Uterus (tissue), 4 donors: ENCODE results near the gene TPO. TPM values are rescaled to one million over a fixed set of nuclear protein-coding genes. Genes with fewer than 3 reads are reported as not detected.

Experiments used
- DNase-seq, 2 donors: peaks; one replicate each; pipeline ENCODE4 v3.0.0-alpha.2; 2019 to 2020
- H3K27ac ChIP-seq, 2 donors: fragments of 200-600 bp; sonication (generic); 1 replicate in 1 of 2; 2 replicates in 1 of 2; pipeline ENCODE4 v1.5.1; 2016 to 2018
- H3K27me3 ChIP-seq, 2 donors: fragments of 200-600 bp; sonication (generic); one replicate each; pipeline ENCODE4 v1.5.1; 2018 to 2019; ENCODE audit warnings: control low read depth in 1 of 2
- H3K36me3 ChIP-seq, 2 donors: fragments of 200-600 bp; sonication (generic); one replicate each; pipeline ENCODE4 v1.5.1; 2019; ENCODE audit warnings: control low read depth in 1 of 2
- H3K4me1 ChIP-seq, 2 donors: fragments of 200-600 bp; sonication (generic); one replicate each; pipeline ENCODE4 v1.5.1; 2018 to 2019; ENCODE audit warnings: control low read depth in 1 of 2
- H3K4me3 ChIP-seq, 2 donors: fragments of 200-600 bp; sonication (generic); 1 replicate in 1 of 2; 2 replicates in 1 of 2; pipeline ENCODE4 v1.5.1; 2018 to 2019; ENCODE audit warnings: mild to moderate bottlenecking in 1 of 2
- H3K9me3 ChIP-seq, 2 donors: fragments of 200-600 bp; sonication (generic); one replicate each; pipeline ENCODE4 v1.5.1; 2019; ENCODE audit warnings: control low read depth in 1 of 2
- CTCF ChIP-seq, 4 experiments: fragments of 200-600 bp in 2 of 4; fragments of 450-650 bp in 2 of 4; sonication (generic) in 2 of 4; IDR thresholded peaks; one replicate each; pipeline ENCODE4 v1.5.1; 2016 to 2019; ENCODE audit warnings: antibody characterized with exemption in 4 of 4, mild to moderate bottlenecking in 2 of 4, moderate library complexity in 1 of 4
- POLR2A ChIP-seq, 2 donors: fragments of 450-650 bp; IDR thresholded peaks; one replicate each; pipeline ENCODE4 v1.6.1; 2016; ENCODE audit warnings: antibody characterized with exemption in 2 of 2, mild to moderate bottlenecking in 1 of 2, moderate library complexity in 1 of 2
- intact Hi-C: fragments of 100-400 bp; cut with DNase I; formaldehyde crosslinking; loops from one replicate; pipeline ENCODE4 v1.15.1; 2023; ENCODE audit warnings: low total_unique reads
- total RNA-seq, 4 donors: library from RNA; depleted of rRNA in 3 of 4; stranded (reverse); fragments of >200 nt in 3 of 4; gene quantifications; one replicate each; pipeline versions ENCODE4 v1.1.0 to v1.2.4, GENCODE V29; 2014 to 2023
- donor health status: DM: yes; HTN: yes; CAD: no.

The TPO gene
- total RNA-seq, 4 donors from 2014 or later = 4.4 TPM; not detected in 3

- Histone ChIP-seq H3K27ac (no peak overlapping the region), H3K4me3 (no peak overlapping the region), H3K27me3 (no peaks in the 10 kb centered on the region), H3K4me1 (no peaks in the 10 kb centered on the region), H3K9me3 (no peaks in the 10 kb centered on the region), H3K36me3 (no peaks in the 10 kb centered on the region)
- no peak for DNase-seq
- TF ChIP-seq CTCF (IDR thresholded peaks at IDR 0.05) (no peak), POLR2A (IDR thresholded peaks at IDR 0.05) (no peak)
- intact Hi-C loops = no loop called here
Observed at GRCh38 chr2:1403565-1403964, 9.7 kb upstream of the TPO start.

- DNase-seq = no peak
- Histone ChIP-seq H3K27ac (no peak overlapping the region), H3K27me3 (no peaks in the 10 kb centered on the region), H3K4me1 (no peaks in the 10 kb centered on the region), H3K4me3 (no peak overlapping the region), H3K9me3 (no peaks in the 10 kb centered on the region), H3K36me3 (no peaks in the 10 kb centered on the region)
- no peak for TF ChIP-seq POLR2A (IDR thresholded peaks at IDR 0.05)
- no peak for TF ChIP-seq CTCF (IDR thresholded peaks at IDR 0.05)
- intact Hi-C loops = no loop called here
Observed at GRCh38 chr2:1405124-1405523, 8.1 kb upstream of the TPO start.

- intact Hi-C loops = no loop called here
- no peak for DNase-seq
Observed at GRCh38 chr2:1405967-1406366, 7.3 kb upstream of the TPO start.

GRCh38 chr2:1406434-1406833 lies 6.8 kb upstream of the TPO start:
- Histone ChIP-seq H3K27me3 (no peaks in the 10 kb centered on the region), H3K27ac (no peak overlapping the region), H3K9me3 (no peaks in the 10 kb centered on the region), H3K4me3 (no peak overlapping the region), H3K36me3 (no peaks in the 10 kb centered on the region), H3K4me1 (no peaks in the 10 kb centered on the region)
- no peak for TF ChIP-seq CTCF (IDR thresholded peaks at IDR 0.05)
- TF ChIP-seq POLR2A (IDR thresholded peaks at IDR 0.05) = no peak
- DNase-seq = no peak
- intact Hi-C loops = no loop called here

More at GRCh38 chr2:1405967-1406366, 7.3 kb upstream of the TPO start:
- no peak for TF ChIP-seq POLR2A (IDR thresholded peaks at IDR 0.05)
- TF ChIP-seq CTCF (IDR thresholded peaks at IDR 0.05) = no peak
- Histone ChIP-seq H3K4me1 (no peaks in the 10 kb centered on the region), H3K4me3 (no peak overlapping the region), H3K9me3 (no peaks in the 10 kb centered on the region), H3K27ac (no peak overlapping the region), H3K36me3 (no peaks in the 10 kb centered on the region), H3K27me3 (no peaks in the 10 kb centered on the region)

GRCh38 chr2:1407950-1408675 lies 5.2 kb upstream of the TPO start:
- H3K9me3 ChIP-seq = no peaks in the 10 kb centered on the region
- H3K36me3 ChIP-seq = no peaks in the 10 kb centered on the region
- H3K4me3 ChIP-seq = no peak overlapping the region
- intact Hi-C loops = no loop called here
- no peak overlapping the region for H3K27ac ChIP-seq
- no peaks in the 10 kb centered on the region for H3K27me3 ChIP-seq
- no peak for DNase-seq
- TF ChIP-seq POLR2A (IDR thresholded peaks at IDR 0.05) (no peak), CTCF (IDR thresholded peaks at IDR 0.05) (no peak)
- no peaks in the 10 kb centered on the region for H3K4me1 ChIP-seq
